ENCODE data around the gene MOCS1.

Gene MOCS1

DNA sequence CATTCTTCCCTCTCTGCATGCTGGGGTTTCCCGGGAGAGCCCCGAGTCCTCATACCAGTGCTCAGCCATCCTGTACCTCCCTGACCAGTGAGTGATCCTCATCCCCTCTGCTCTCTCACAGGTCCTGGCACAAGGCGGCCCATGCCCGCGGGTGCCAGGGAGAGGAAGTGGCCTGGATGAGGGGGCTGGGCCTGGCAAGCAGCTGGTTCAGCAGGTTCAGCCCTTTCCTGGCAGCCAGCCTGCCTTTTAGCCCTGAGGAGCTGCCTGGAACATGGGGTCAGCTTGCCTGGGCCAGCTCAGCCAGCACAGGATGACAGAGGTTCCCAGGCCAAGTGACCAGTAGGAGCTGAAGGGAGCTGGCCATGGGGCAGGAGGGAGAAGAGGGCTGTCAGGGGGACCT, 10.9 kb downstream of the MOCS1 start:
- no peak for DNase-seq

DNA sequence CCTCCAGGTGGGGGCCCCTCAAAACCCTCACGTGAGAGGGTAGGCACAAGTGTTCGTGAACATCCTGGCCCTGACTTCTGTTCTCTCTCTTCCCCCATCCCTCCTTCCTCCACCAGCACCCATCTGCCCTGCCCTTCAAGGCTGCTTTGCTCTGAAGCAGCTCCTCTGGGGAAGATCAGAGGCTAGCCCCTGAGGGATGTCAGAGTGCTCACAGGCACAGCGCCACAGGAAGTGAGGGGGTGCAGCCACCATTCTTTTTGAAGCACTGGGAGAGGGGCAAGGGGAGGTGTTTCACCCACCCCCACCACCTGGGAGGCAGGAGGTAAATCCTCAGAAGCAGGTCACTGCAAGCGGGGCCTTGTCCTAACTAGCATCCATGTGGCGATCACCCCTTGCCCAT, 11.4 kb downstream of the MOCS1 start:
- no peak for DNase-seq

DNA sequence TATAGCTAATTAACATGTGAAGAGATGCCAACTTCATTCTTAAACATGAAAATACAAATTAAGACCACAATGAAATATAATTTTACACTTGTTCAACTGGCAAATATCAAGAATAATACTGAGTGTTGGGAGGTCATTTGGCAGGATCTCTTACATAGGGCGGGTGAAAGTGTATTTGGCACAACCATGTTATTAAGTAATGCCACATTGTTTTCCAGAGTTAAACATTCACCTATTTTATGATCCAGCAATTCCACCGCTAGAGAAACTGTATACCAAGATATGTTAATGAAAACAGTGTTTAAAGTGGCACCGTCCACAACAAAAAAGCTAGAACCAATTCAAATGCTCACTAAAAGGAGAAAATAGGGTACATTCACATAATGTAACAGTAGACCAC, 14.1 kb downstream of the MOCS1 start:
- DNase-seq: no peak

DNA sequence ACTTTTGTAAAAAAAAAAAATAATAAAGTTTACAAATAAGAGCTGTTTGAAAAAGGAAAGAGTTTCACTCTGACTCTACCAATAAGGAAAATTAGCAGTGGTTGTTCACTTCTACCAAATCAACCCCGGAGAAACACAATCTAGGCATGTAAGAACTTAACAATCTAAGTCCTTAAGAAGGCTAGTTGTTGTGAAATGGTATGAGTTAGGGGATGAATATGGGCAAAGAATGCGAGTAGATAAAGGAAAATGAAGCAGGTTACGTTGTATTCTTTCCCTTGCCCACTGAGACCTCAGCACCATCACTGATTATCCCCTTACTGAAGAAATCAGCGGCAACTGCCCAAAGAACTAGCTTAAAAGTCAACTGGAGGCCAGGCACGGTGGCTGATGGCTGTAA, 15.4 kb downstream of the MOCS1 start:
- DNase-seq: no peak

DNA sequence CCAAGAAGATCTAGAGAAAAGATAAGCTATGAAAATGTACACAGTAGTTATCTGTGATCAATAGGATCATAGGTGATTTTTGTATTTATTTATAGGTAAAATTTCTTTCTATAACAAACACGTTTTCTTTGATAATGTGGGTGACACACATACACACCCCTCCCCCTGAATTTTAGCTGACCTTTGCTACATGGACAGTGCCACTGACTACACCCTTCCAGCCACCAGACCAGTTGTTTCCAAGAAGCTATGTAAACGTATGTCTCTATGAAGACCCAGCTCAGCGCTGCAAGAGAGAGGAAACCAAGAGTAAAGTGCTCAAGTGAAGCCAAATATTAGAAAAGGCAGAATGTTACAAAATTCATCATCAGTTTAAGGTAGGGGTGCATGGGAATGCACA, 16.3 kb downstream of the MOCS1 start:
- no peak for DNase-seq

DNA sequence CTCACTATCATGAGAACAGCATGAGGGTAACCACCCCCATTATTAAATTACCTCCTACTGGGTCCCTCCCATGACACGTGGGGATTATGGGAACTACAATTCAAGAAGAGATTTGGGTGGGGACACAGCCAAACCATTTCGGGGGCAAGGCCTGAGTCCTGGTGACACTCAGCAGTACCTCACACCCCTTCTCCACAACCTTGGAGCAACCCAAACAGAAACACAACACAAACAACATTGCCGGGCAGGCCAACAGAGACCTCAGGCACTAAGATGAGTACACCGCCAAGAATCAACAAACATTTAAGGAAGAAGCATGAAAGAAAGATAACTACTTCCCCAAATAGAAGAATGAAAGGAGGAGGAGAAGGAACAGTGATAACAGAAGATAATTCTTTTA, 16.9 kb downstream of the MOCS1 start:
- DNase-seq: no peak

DNA sequence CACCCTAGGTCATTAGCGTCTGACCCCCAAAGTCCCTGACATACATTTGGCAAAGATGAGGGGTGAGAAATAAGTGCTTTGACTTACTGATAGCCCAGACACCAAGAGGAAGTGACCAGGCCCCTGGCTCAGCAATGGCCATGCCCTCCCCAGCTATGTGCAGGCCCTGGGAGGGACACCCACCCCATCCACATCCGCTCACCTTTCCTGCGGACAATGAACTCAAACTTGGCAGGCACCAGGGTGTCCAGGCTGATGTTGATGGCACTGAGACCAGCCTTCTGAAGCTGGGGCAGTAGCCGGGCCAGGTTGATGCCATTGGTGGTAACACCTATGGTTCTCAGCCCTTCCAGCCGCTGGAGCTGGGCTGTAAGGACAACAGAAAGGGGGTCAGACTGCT, 18.4 kb downstream of the MOCS1 start:
- DNase-seq: no peak

DNA sequence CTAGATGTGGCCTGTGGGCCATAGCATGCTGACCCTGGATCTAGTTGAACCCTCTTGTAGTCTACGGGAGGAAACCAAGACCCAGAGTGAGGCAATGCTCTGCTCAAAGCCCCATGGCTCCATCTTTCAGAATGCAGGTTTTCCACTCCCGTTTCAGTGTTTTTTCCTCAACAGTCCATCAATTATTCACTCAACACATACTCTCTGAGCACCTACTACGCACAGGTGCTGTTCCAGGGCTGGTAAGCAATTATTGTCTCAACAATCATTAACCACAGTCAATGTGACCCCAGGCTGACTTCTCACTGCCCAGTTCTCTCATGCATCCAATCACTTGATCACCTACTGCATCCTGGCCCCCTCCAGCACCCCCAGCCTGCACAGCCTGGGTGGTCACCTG, 20.0 kb downstream of the MOCS1 start:
- no peak for DNase-seq

DNA sequence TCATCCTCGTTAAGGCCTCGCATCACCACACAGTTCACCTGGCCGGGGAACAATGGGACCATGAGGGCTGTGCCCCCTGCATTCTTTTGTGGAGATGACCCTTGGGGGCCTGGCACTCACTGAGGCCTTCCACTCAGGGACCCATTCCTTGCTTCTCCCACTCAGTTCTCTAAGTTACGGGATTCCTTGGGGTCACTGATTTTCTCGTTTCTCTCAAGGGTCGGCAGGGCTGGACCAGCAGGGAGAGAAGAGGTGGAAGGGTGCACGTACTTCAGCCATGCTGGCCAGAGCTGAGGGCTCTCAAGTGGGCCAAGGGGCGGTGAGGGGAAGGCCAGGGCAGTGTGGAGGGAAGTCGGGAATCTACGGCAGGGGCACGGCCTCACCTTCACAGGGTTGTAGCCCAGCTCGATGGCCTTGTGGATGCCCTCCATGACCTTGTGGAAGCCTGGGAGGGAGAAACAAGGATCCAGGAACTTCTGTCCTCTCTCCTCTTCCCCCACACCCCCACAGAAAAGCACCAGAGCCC, 20.8 kb downstream of the MOCS1 start:
- no peak for DNase-seq

DNA sequence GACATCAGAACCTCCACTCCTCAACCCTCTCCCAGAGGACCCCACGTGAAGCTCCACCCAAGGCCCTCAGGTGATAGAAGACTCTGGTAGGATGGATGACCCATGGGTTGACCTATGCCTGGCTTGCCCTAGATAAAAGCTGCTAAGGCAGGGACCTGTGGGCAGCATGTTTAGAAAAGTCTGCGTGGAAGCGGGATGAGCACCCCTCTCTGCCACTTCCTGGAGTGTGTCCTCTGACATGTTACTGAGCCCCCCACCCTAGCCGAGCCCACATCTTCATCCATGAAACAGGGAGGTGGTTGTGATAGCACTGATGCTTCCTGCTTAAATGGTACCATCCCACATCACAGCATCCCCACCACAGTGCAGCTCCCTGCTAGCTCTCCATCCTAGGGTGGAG, 21.8 kb downstream of the MOCS1 start:
- no peak for DNase-seq

DNA sequence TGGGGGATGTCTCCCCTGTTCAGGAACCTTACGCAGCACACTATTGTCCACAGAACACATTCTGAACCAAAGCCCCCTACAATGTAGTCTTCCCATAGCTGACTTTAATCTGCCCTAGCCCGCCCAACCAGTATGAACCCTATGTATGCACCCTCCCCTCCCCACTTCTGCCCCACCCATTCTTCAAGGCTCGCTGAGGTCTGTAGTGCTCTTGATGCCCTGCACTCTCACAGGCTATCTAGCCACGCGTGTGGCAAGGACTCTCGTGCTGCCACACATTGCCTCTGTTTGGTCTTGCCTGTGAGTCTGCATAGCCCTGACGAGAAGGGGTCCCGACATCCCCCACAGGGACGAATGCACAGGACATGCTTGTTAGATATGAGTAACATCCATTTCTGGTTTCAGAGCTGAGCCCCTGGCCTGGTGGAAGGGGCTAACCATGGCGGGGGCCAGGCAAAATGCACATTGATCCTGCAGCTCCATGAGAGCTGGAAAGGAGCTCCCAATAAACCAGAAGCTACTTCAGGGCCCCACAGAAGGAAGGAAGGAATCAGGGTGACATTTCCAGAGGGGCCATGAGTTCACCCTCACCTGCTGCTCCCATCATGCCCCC, 22.6 kb downstream of the MOCS1 start:
- DNase-seq: no peak

DNA sequence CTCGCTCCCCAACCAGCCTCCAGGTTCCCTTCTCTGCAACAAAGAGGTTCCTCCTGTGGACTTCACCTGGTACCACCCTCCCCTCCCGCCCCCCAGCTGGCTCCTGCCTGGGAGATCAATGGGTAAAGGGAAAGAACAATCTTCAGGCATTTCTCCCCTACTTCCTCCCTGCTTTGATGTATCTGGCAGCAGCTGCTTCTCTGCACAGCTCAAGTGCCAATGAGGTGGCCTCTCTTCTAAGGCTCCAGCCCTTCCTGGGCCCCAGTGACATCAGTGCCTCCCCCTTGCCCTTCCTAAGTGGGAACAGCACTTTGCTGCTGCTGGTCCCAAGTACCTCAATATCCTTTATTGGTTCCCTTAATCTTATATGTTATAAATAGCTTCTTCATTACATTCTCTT, 23.5 kb downstream of the MOCS1 start:
- no peak for DNase-seq

DNA sequence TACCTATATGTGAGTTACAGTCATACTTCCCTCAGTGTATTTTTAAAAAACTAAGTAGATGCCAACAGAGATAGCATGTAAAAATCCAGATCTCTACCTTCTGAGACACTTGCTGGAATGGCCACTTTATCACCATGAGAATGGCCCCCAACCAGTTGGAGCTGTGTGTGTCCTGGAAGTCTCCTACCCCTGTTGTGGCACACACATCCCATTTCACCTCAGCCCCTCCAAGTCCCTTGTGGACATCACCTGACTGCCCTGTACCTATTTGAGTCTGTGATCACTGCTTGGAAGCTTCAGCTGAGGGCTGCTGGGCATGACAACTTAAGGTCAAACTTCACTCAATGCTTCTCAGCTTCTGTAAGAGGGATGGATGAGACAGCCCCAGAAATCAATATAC, 24.1 kb downstream of the MOCS1 start:
- no peak for DNase-seq

DNA sequence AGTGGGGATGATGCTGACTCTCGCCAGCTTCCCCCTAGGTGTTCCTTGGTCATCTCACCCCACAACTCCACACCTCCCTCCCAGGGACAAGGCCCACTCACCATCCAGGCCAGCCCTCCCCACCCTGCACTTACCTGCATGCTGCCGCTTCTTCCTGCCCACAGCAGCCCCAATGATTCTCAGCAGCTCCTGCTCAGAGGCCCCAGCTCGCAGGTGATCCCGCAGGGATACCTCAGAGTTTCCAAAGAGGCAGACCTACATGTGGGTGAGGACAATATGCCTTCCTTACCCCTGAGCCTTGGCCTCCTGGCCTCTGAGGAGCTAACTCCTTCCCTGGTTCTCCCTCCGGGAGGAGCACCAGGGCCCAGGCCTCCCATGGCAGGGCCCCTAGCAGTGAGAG, 24.6 kb downstream of the MOCS1 start:
- no peak for DNase-seq

DNA sequence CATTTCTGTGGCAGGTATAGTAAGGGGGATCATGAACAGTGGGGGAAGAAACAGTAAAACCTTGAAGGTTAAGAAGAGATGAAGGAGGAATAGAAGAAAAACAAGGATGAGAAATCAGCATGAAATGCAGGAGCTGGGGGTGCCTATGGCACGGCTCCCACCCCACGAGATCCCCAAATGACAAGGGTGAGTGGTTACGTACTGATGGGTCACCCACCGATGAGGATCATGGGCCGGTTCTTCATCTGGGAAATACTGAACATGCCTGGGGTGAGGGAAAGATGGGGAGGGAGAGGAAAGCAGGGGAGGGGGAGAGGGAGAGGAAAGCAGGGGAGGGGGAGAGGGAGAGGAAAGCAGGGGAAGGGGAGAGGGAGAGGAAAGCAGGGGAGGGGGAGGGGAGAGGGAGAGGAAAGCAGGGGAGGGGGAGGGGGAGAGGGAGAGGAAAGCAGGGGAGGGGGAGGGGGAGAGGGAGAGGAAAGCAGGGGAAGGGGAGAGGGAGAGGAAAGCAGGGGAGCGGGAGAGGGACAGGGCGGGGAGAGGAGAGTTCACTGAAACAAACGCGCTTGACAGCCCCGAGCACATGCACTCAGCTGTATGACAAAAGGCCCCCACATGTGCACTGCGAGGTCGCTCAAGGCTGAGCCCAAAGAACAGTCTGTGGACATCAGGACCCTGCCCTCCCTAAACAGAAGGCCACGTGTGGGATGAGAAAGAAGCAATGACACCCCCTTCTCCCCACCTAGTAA, 25.3 kb downstream of the MOCS1 start:
- no peak for DNase-seq

DNA sequence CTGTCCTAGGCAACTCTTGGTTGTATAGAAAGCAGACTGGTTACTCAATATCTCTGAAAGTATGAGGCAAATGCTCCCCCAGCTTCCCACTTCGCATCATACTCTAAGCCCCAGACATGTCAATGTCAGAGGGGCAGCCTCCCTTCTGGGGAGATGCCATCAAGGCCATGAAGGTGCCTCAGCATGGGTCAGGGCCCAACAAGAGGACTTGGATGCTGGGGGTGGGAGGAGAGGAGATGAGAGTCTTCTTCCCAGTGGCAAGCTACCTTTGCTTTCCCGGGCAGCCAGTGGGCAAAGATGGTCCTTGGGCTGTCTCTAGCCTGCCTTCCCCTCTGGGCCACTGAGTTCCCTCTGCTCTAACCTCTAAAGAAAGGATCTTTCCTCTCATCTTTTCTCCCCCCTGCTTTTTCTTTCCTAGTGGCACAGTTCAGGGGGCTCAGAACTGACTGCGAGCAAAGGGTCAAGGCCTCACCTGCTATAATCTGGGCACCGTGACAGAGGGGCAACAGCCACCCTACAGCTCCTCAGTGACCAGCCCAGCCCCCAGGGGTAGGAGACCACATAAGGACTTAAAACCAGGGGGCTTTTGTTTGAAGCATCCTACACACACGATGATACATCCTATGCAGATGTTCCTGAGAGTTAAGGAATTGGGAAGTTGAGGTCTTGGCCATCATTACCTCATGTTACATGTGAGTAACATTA, 26.2 kb downstream of the MOCS1 start:
- DNase-seq: no peak

DNA sequence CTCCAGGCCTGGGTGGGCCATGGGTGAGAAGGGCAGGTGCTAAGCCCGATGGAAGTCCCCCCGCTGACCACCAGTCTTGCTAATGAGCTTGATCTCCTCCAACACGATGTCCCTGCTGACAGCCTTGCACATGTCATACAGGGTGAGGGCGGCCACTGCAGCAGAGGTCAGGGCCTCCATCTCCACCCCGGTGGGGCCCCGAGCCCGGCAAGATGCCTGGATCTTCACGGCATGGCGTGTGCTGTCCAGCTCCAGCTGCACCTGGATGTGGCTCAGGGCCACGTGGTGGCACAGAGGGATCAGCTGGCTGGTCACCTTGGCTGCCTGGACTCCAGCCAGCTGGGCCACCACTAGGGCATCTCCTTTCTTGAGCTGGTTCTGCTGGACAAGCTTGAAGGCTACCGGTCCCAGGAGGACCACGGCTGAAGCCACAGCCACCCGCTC, 27.9 kb downstream of the MOCS1 start:
- DNase-seq: no peak

DNA sequence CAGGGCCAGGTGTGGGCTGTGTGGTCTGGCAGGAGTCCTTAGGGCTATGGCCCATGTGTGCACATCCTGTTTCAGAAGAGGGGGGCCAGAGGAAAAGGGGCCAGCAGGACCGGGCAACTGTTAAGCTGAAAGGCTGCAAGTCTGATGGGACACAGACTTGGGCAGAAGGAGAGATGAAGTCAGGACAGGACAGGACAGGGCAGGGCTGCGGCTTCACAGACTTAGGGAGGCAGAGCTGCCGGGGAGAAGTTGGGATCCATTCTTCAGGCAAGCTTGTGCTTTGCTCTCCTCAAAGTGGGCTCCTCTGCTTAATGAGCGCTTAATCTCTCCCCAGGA, 28.7 kb downstream of the MOCS1 start:
- DNase-seq: no peak

DNA sequence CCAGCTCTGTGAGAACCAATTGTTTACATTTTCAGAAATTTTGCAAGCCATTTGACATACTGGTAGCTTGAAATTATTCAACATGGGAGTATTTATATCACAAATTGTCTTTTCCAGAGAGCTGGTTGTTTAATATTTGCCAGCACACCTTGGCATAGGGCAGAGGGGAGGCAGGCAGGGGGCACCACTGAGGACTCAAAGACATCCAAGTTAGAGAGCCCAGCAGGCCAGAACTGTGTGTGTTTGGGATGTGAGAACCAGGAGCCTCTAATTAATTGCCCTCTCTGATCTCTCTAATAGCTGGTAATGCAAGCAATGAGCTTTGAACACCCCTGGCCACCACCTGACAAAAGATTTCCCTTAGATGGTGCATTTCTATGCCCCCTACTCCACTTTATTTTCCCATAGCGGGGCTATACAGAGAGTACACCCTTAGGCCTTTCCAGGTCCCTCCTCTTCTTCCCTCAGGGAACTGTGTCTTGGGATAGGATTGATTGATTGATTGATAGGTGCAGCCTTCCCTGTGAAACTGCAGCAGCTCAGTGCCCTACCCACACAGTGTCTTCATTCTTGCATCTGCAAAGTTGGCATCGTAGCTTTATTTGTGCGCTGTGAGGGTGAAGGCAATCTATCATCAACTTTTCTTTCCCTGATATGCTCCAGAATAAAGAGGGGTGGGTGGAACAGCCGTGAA, 29.2 kb downstream of the MOCS1 start:
- DNase-seq: no peak

DNA sequence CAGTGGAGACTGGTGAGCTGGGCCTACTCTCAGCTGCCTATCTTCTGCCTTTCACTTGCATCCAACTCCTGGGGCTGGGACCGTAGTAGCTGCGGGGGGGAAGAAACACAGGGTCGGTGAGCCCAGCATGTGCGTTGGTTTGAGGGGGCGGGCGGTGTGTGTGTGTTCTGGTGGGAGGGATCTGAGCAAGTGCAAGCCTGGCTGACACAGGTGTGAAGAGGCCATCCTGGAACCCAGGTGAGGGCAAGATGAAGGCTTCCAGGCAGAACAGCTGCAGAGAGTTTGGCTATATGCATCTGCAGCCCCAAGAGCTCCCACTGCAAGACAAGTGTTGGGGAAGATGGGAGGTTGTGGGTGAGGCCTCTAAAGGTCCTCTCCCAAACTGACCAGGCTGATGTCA, 30.6 kb downstream of the MOCS1 start:
- no peak for DNase-seq

DNA sequence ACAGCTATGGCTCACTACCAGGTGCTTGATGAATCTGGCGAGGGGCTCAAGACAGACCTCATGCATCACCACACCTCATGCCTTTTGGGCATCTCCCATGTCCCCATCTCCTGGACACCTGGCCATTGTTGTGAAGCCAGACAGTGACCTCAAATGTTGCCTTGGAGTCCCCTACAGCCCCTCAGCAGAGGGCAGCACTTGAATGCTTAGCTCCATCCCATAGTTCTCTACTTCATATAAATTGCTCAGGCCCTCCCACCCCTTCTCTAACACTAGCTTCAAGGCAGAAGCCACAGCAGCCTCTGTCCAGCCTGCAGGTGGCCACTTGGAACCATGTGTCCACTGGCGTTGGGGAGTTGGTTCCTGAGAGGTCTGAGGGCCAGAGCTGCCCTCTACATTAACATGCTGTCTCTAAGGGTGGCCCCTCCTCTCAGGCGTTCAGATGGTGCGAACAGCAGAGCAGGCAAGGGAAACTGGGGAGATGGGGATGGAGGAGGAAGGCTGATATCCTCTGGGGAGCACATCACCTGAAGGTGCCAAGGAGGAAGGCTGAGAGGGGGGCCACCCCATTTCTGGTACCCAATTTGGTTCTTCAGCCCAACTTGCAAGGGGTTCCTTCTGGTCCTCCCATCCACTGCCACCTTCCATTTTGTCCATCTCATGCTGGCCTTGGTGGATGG, 31.3 kb downstream of the MOCS1 start:
- DNase-seq: no peak

DNA sequence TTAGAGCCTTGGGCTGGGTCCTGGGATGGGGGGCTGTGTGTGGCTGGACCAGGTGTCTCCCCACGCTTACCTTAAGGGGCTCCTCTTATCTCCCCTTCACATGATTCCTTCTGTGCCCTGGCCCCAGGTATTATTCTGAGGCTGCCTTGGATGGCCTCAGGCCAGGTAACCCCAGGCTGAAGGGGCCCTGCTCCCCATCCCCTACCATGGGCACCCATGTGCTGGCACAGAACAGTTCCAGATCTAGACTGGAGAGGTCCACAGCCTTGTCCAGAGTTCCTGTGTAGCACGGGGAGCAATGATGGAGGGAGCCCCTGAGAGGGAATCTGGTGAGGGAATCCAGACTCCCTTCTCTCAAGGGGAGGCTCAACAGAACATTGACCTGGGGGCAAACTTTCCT, 32.1 kb downstream of the MOCS1 start:
- DNase-seq: no peak

DNA sequence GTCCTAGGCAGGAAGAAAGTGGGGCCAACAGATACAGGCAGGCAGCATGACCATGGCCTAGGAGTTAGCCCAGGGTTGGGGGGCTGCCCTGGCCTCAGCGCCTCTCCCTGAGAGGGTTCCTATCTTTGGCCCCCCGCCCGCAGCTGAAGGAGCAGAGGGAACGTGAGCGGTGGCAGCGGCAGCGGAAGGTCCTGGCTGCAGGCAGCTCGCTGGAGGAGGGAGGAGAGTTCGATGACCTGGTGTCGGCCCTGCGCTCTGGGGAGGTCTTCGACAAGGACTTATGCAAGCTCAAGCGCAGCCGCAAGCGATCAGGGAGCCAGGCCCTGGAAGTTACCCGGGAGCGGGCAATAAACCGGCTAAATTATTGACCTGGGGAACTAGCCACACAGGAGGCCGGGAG, 32.6 kb downstream of the MOCS1 start:
- no peak for DNase-seq
